Large intestine (tissue), 3 donors: ENCODE data around the gene PRKAR1A. TPM values are rescaled to one million over a fixed set of nuclear protein-coding genes. Genes with fewer than 3 reads are reported as not detected.
"Not testable (repeated sequence)": the region's sequence is repeated elsewhere in the genome, so short reads cannot be mapped to it uniquely, and the experiment has no call there.

Source experiments
- DNase-seq, 2 donors: peaks; one replicate each; pipeline versions ENCODE4 v3.0.0 to v3.0.0-alpha.2; 2013
- H3K27ac ChIP-seq: one replicate; pipeline ENCODE4 v1.5.1; 2013; ENCODE audit warnings: low read length
- H3K27me3 ChIP-seq: 2 replicates; pipeline ENCODE4 v1.6.1; 2013; ENCODE audit warnings: low read length; ENCODE audit not compliant: control insufficient read depth, insufficient read depth
- H3K36me3 ChIP-seq: 2 replicates; pipeline ENCODE4 v1.6.1; 2013; ENCODE audit warnings: low read length; ENCODE audit not compliant: control insufficient read depth, insufficient read depth
- H3K4me1 ChIP-seq: one replicate; pipeline ENCODE4 v1.6.1; 2013; ENCODE audit warnings: low read length; ENCODE audit not compliant: control insufficient read depth, insufficient read depth
- H3K4me3 ChIP-seq: one replicate; pipeline ENCODE4 v1.5.1; 2013; ENCODE audit warnings: low read length
- H3K9me3 ChIP-seq: one replicate; pipeline ENCODE4 v1.6.1; 2013; ENCODE audit warnings: mild to moderate bottlenecking, low read depth, low read length, moderate library complexity; ENCODE audit not compliant: control insufficient read depth
- WGBS: methylation state at CpG from one replicate; pipeline ENCODE4 v1.1.5; 2013; ENCODE audit warnings: low lambda C conversion rate; ENCODE audit not compliant: insufficient coverage; 5-methylcytosine and 5-hydroxymethylcytosine counted together
- polyA plus RNA-seq: library from polyadenylated mRNA; unstranded; fragments of 120-200 nt; gene quantifications from one replicate; pipeline ENCODE4 v1.2.1, GENCODE V29; 2013

Gene PRKAR1A
- polyA plus RNA-seq, 1 donor: 160 TPM

DNA sequence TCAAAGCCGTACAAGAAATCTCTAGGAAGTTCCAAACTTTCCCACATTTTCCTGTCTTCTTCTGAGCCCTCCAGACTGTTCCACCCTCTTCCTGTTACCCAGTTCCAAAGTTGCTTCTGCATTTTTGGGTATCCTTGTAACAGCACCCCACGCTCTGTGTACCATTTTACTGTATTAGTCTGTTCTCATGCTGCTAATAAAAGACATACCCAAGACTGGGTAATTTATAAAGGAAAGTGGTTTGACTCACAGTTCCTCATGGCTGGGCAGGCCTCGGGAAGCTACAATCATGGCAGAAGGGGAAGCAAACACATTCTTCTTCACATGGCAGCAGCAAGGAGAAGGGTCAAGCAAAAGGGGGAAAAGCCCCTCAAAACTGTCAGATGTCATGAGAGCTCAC, 6.8 kb downstream of the PRKAR1A start:
- H3K4me3 ChIP-seq, H3K27me3 ChIP-seq, H3K4me1 ChIP-seq, H3K27ac ChIP-seq, H3K9me3 ChIP-seq, DNase-seq: not testable (repeated sequence)
- H3K36me3 ChIP-seq: peaks cover 58% of the 10 kb centered on the region
- WGBS: 100% methylated on average over 1 of the region's 3 CpGs

DNA sequence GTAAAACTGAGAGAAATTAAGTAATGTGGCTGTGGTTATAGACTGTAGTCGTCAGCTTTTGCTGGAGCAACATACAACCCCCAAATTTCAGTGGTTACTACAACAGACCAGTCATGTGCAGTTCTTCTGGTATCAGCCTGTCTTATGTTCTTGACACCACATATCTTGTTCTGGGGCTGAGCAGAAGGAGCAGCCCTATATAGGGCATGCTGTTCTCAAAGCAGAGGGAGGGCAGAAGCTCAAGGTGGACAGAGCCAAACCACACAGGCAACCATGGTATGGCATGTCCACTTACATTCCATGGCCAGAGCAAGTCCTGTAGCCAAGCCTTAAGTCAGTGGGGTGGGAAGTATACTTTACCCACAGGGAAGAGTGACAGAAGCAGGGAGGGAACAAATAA, 7.7 kb downstream of the PRKAR1A start:
- no peak for DNase-seq
- no peaks in the 10 kb centered on the region for H3K4me1 ChIP-seq
- no peak overlapping the region for H3K4me3 ChIP-seq
- H3K27me3 ChIP-seq: no peaks in the 10 kb centered on the region
- H3K9me3 ChIP-seq: peaks cover 2% of the 10 kb centered on the region
- no peak overlapping the region for H3K27ac ChIP-seq
- peaks cover 60% of the 10 kb centered on the region for H3K36me3 ChIP-seq
- WGBS: no CpG with 5 or more reads among the region's 1 CpG

DNA sequence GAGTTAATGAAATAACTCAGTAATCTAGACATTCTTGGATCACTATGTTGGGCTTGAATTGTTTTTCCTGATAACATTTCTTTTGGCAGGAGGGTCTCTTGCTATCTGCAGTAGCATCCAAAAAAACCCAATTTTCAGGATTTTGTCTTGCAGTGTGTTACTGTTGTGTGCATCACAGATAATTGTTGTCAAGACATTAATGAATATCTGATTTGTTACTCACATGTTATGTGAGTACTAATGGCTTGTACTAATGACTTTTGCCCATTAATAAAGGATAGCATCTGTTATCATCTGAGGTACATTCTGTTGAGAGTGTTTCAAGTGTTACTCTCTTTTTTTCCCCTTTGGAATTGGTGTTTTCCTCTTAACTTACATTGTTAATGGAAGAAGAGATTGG, 10.0 kb downstream of the PRKAR1A start:
- Histone ChIP-seq H3K27me3 (no peaks in the 10 kb centered on the region), H3K4me3 (no peak overlapping the region), H3K36me3 (peaks cover 70% of the 10 kb centered on the region), H3K27ac (no peak overlapping the region), H3K4me1 (no peaks in the 10 kb centered on the region), H3K9me3 (peaks cover 2% of the 10 kb centered on the region)
- DNase-seq: no peak

DNA sequence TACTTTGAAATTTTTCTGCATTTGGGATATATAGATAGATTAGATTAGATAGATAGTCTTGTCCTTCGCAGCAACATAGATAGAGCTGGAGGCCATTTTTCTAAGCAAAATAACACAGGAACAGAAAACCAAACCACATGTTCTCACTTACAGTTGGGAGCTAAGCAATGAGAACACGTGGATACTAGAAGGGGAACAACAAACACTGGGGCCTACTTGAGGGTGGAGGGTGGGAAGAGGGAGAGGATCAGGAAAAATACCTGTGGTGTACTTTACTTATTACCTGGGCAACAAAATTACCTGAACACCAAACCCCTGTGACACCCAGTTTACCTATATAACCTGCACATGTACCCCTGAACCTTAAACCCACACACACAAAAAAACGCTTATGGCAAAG, 14.3 kb downstream of the PRKAR1A start:
- no peaks in the 10 kb centered on the region for H3K27me3 ChIP-seq
- DNase-seq: no peak
- H3K27ac ChIP-seq: no peak overlapping the region
- no peak overlapping the region for H3K4me3 ChIP-seq
- H3K9me3 ChIP-seq: no peaks in the 10 kb centered on the region
- H3K36me3 ChIP-seq: peaks cover 76% of the 10 kb centered on the region
- WGBS: 73% methylated on average over 2 of the region's 3 CpGs
- H3K4me1 ChIP-seq: no peaks in the 10 kb centered on the region

DNA sequence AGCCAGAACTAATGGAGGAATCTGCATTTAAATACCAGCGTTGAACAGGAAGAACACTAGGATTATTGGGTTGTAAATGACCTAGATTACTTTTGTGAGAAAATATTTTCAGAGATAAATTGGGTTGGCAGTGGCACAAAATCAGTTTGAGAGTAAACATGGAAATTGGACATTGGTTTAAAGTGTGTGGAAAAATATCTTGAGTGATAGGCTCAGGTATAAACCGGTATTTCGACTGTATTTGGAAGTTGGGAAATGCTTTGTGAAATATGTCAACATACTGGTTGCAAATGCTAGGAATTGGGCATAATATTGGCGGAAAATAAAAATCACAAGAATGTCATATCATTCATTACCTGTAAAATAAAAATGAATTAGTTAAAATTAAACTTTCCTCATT, 15.1 kb downstream of the PRKAR1A start:
- Histone ChIP-seq H3K27ac (no peak overlapping the region), H3K27me3 (no peaks in the 10 kb centered on the region), H3K9me3 (no peaks in the 10 kb centered on the region), H3K4me3 (no peak overlapping the region), H3K4me1 (no peaks in the 10 kb centered on the region), H3K36me3 (peaks cover 78% of the 10 kb centered on the region)
- WGBS: 61% methylated on average over 4 of the region's 4 CpGs
- DNase-seq: no peak

DNA sequence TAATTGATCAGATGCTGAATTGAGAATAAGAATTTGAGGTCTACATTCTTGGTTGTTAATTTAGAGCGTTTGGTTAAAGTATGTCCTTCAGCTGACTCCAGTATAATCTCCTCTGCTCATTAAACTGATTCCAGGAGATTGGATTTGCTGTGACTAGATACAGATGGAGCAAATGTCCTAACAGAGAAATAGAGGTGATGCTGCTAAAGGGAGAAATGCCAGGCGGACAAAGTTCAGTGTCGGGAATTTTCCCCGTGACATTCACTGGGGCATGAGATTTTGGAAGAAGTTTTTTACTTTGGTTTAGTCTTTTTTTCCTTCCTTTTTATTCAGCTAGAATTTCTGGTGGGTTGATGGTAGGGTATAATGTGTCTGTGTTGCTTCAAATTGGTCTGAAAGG, 19.0 kb downstream of the PRKAR1A start:
- 100% methylated on average over 3 of the region's 4 CpGs for WGBS
- peaks cover 7% of the 10 kb centered on the region for H3K4me1 ChIP-seq
- DNase-seq: no peak
- H3K36me3 ChIP-seq: peaks cover 65% of the 10 kb centered on the region
- H3K27ac ChIP-seq: no peak overlapping the region
- H3K4me3 ChIP-seq: no peak overlapping the region
- no peaks in the 10 kb centered on the region for H3K9me3 ChIP-seq
- no peaks in the 10 kb centered on the region for H3K27me3 ChIP-seq

DNA sequence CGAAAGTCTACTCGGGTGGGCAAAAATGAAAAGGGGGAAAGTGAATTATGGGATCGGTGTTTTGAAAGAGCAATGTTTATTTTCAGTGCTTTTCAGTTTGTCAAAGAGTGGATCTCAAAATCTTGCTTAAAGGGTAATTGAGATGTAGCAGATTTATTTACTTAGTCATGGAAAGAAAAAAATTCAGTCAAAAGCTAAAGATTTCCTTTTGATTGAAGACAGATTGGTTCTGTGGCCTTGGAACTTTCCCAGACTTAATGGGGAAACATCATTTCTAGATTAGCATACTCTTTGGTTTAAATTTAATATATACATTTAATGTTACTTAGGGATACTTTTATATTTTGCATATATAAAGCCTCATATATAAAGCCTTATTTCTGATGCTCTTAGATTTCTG, 20.6 kb downstream of the PRKAR1A start:
- Histone ChIP-seq H3K9me3 (no peaks in the 10 kb centered on the region), H3K27ac (no peak overlapping the region), H3K27me3 (no peaks in the 10 kb centered on the region), H3K4me1 (peaks cover 10% of the 10 kb centered on the region), H3K4me3 (no peak overlapping the region), H3K36me3 (peaks cover 65% of the 10 kb centered on the region)
- WGBS: 100% methylated on average over 2 of the region's 3 CpGs
- DNase-seq: no peak

DNA sequence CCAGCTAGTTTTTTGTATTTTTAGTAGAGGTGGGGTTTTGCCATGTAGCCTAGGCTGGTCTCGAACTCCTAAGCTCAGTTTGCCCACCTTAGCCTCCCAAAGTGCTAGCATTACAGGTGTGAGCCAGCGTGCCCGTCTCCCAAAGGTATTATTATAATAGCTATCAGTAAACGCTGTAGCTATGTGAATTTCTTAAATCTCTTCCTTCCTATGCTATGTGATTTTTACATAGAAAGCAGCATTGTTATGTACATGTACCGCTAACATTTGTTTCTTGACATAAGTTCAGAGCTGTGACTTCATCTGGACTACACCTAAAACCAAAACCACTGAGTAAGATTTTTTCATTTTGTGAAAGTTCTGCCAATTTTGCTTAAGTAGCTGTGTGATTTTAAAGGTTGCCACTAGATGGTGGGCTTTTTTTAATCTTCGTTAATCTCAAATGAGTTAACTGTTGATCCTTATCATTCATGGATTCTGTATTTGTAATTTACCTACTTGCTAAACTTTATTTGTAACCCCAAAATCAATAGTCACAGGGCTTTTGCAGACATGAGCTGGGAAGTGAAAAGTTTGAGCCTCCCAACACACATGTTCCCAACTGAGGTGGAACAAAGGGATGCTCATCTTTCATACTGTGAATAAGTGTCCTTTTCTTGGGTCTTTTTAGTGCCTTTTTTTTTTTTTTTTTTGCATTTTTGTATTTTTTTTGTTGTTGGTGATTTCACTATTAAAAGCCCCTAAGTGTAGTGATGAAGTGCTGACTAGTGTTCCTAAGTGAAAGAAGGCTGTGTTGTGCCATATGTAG, 21.9 kb downstream of the PRKAR1A start:
- Histone ChIP-seq H3K4me1 (peaks cover 10% of the 10 kb centered on the region), H3K36me3 (peaks cover 65% of the 10 kb centered on the region), H3K27ac (no peak overlapping the region), H3K9me3 (no peaks in the 10 kb centered on the region), H3K4me3 (no peak overlapping the region), H3K27me3 (no peaks in the 10 kb centered on the region)
- 100% methylated on average over 1 of the region's 6 CpGs for WGBS
- no peak for DNase-seq

DNA sequence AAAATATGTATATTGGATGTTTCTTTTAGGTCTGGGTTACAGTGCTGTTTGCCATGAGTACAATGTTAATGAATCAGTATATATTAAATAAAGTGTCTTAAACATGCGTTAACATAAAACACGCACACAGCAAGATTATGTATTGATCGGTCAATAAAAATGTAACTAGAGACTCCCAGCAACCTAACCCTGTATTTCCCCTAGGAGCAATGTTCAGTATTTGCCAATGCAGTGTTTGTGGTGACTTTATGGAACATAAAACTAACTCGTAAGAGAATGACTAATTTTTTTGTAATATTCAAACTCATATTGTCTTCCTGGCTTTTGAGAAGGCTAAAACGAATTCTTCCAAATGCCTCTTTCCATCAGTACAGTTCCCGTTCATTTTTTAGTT, 22.5 kb downstream of the PRKAR1A start:
- Histone ChIP-seq H3K36me3 (peaks cover 59% of the 10 kb centered on the region), H3K4me1 (peaks cover 10% of the 10 kb centered on the region), H3K27me3 (no peaks in the 10 kb centered on the region), H3K4me3 (no peak overlapping the region), H3K9me3 (no peaks in the 10 kb centered on the region), H3K27ac (no peak overlapping the region)
- 95% methylated on average over 4 of the region's 6 CpGs for WGBS
- DNase-seq: no peak

DNA sequence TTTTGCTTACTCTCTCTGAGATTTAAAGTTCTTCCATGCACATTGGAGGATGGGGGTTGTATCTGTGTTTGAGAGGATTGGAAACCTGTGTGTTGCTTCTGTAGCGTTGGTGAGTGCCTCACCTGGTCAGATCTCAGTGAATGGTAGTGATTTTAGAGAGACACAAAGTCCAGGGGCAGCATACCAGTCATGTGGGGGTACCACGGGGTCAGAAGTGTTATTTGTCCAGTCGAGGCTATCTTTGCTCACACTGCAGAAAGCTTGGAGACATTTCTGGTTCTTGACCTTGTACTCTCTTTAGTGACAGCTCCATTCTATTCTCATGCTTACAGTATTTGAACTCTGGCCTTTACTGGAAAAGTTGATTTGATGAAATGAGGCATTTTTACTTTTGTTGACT, 23.7 kb downstream of the PRKAR1A start:
- Histone ChIP-seq H3K27ac (peak overlapping the region; percentile 72), H3K36me3 (peaks cover 61% of the 10 kb centered on the region), H3K4me1 (peaks cover 10% of the 10 kb centered on the region), H3K9me3 (no peaks in the 10 kb centered on the region), H3K4me3 (no peak overlapping the region), H3K27me3 (no peaks in the 10 kb centered on the region)
- WGBS: 0% methylated on average over 1 of the region's 3 CpGs
- peak; percentile 40 to 61 for DNase-seq
